Trophoblast cell (in vitro differentiated cells and primary cell): ENCODE data around the gene BTN3A1.
"Not testable (repeated sequence)": the region's sequence is repeated elsewhere in the genome, so short reads cannot be mapped to it uniquely, and the experiment has no call there.

Experiments
- DNase-seq, 2 donors: peaks; one replicate each; pipeline ENCODE4 v3.0.0-alpha.2; 2016
- H2AFZ ChIP-seq: 2 replicates; pipeline ENCODE4 v1.6.1; 2013; ENCODE audit warnings: low read length, moderate library complexity, mild to moderate bottlenecking; ENCODE audit not compliant: insufficient read depth, poor library complexity
- H2AK5ac ChIP-seq: 2 replicates; pipeline ENCODE4 v1.6.1; 2013; ENCODE audit warnings: mild to moderate bottlenecking, low read length
- H2BK120ac ChIP-seq: 2 replicates; pipeline ENCODE4 v1.6.1; 2013; ENCODE audit warnings: low read length, mild to moderate bottlenecking, moderate library complexity; ENCODE audit not compliant: insufficient read depth, poor library complexity
- H2BK12ac ChIP-seq: 2 replicates; pipeline ENCODE4 v1.6.1; 2013; ENCODE audit warnings: mild to moderate bottlenecking, low read length, moderate library complexity
- H2BK5ac ChIP-seq: 2 replicates; pipeline ENCODE4 v1.6.1; 2013; ENCODE audit warnings: low read length, low read depth, moderate library complexity, mild to moderate bottlenecking; ENCODE audit not compliant: poor library complexity
- H3K14ac ChIP-seq: 2 replicates; pipeline ENCODE4 v1.6.1; 2013; ENCODE audit warnings: mild to moderate bottlenecking, low read length
- H3K18ac ChIP-seq: 2 replicates; pipeline ENCODE4 v1.6.1; 2013; ENCODE audit warnings: mild to moderate bottlenecking, low read length
- H3K23ac ChIP-seq: 2 replicates; pipeline ENCODE4 v1.6.1; 2013; ENCODE audit warnings: low read length
- H3K27ac ChIP-seq: 2 replicates; pipeline ENCODE4 v1.5.1; 2013; ENCODE audit warnings: low read depth, mild to moderate bottlenecking, inconsistent platforms, low read length, moderate library complexity
- H3K27me3 ChIP-seq: 2 replicates; pipeline ENCODE4 v1.6.1; 2013; ENCODE audit warnings: inconsistent platforms, mild to moderate bottlenecking, low read length, moderate library complexity; ENCODE audit not compliant: insufficient read depth
- H3K36me3 ChIP-seq, 2 experiments: 1 replicate in 1 of 2; 2 replicates in 1 of 2; pipeline ENCODE4 v1.6.1; 2013; ENCODE audit warnings: low read length in 2 of 2, mild to moderate bottlenecking in 2 of 2, moderate library complexity in 1 of 2; ENCODE audit not compliant: insufficient read depth in 2 of 2, control insufficient read depth in 1 of 2
- H3K4ac ChIP-seq: 2 replicates; pipeline ENCODE4 v1.6.1; 2013; ENCODE audit warnings: low read depth, mild to moderate bottlenecking, low read length, moderate library complexity
- H3K4me1 ChIP-seq, 2 experiments: 1 replicate in 1 of 2; 2 replicates in 1 of 2; pipeline ENCODE4 v1.6.1; 2013; ENCODE audit warnings: low read length in 2 of 2, mild to moderate bottlenecking in 2 of 2, moderate library complexity in 1 of 2; ENCODE audit not compliant: insufficient read depth in 2 of 2, control insufficient read depth in 1 of 2
- H3K4me2 ChIP-seq: 2 replicates; pipeline ENCODE4 v1.6.1; 2013; ENCODE audit warnings: inconsistent platforms, mild to moderate bottlenecking, low read length, moderate library complexity
- H3K4me3 ChIP-seq: 2 replicates; pipeline ENCODE4 v1.5.1; 2013; ENCODE audit warnings: mild to moderate bottlenecking, low read depth, low read length, inconsistent platforms
- H3K79me1 ChIP-seq: one replicate; pipeline ENCODE4 v1.6.1; 2013; ENCODE audit warnings: low read length
- H3K79me2 ChIP-seq: 2 replicates; pipeline ENCODE4 v1.6.1; 2013; ENCODE audit warnings: low read length, mild to moderate bottlenecking; ENCODE audit not compliant: control insufficient read depth, insufficient read depth, poor library complexity
- H3K9ac ChIP-seq: 2 replicates; pipeline ENCODE4 v1.6.1; 2013; ENCODE audit warnings: mild to moderate bottlenecking, low read length
- H3K9me3 ChIP-seq: 2 replicates; pipeline ENCODE4 v1.6.1; 2013; ENCODE audit warnings: low read depth, mild to moderate bottlenecking, control low read depth, inconsistent platforms, low read length; ENCODE audit not compliant: insufficient read depth
- H4K12ac ChIP-seq: 2 replicates; pipeline ENCODE4 v1.6.1; 2013; ENCODE audit warnings: low read depth, mild to moderate bottlenecking, low read length, moderate library complexity
- H4K8ac ChIP-seq: 2 replicates; pipeline ENCODE4 v1.6.1; 2013; ENCODE audit warnings: low read depth, mild to moderate bottlenecking, low read length, moderate library complexity
- H4K91ac ChIP-seq: one replicate; pipeline ENCODE4 v1.6.1; 2013; ENCODE audit warnings: low read depth, mild to moderate bottlenecking, low read length, moderate library complexity
- WGBS: extraction: QIAGEN DNeasy Blood & Tissue Kit; methylation state at CpG from one replicate; pipeline ENCODE4 v1.1.7; 2013; ENCODE audit warnings: missing lambda C conversion rate; ENCODE audit not compliant: insufficient read length, insufficient coverage; ENCODE audit errors: extremely low coverage; 5-methylcytosine and 5-hydroxymethylcytosine counted together

The BTN3A1 gene

DNA sequence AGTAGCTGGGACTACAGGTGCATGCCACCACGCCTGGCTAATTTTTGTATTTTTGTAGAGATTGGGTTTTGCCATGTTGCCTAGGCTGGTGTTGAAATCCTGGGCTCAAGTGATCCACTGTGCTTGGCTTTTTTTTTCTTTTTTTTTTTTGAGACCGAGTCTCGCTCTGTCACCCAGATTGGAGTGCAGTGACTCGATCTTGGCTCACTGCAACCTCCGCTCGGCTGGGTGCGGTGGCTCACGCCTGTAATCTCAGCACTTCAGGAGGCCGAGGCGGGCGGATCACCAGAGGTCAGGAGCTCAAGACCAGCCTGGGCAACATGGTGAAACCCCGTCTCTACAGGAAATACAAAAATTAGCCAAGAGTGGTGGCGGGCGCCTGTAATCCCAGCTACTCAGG, 44.5 kb upstream of the BTN3A1 start:
- H3K27ac ChIP-seq, H2BK120ac ChIP-seq, H4K12ac ChIP-seq, H2BK5ac ChIP-seq, H3K4me3 ChIP-seq, H4K8ac ChIP-seq, H4K91ac ChIP-seq, H3K4me2 ChIP-seq, H3K9ac ChIP-seq, H3K4ac ChIP-seq, H3K36me3 ChIP-seq, H3K27me3 ChIP-seq, H3K23ac ChIP-seq, H3K4me1 ChIP-seq, H3K18ac ChIP-seq, H3K79me2 ChIP-seq, H2AFZ ChIP-seq, H2BK12ac ChIP-seq, H3K79me1 ChIP-seq, DNase-seq, H3K9me3 ChIP-seq, H2AK5ac ChIP-seq, H3K14ac ChIP-seq: not testable (repeated sequence)
- WGBS, result no CpG with 5 or more reads among the region's 14 CpGs

DNA sequence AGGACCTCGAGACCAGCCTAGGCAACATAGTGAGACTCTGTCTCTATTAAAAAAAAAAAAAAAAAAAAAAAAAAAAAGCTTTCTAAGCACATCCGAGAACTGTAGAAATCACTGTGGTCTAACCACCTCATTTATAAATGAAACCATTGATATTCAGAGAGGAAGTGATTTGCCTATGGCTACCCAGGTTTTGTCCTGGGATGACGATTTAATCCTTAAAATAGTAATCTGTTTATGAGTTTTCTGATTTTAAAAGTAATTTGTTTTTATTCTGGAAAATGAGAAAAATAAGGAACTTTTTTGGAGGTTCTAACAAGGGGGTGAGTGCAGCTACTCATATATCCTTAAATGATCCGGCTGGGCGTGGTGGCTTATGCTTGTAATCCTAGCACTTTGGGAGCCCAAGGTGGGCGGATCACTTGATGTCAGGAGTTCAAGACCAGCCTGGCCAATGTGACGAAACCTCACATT, 43.5 kb upstream of the BTN3A1 start:
- Histone ChIP-seq H3K4me2 (no peak overlapping the region), H4K12ac (no peak overlapping the region), H3K9me3 (no peaks in the 10 kb centered on the region), H2BK5ac (no peak overlapping the region), H3K4me3 (no peak overlapping the region), H3K79me2 (no peaks in the 10 kb centered on the region), H3K36me3 (no peaks in the 10 kb centered on the region), H2BK12ac (no peak overlapping the region), H3K14ac (no peak overlapping the region), H3K4ac (no peak overlapping the region), H3K27ac (no peak overlapping the region), H4K8ac (no peak overlapping the region), H2BK120ac (no peak overlapping the region), H2AK5ac (no peak overlapping the region), H4K91ac (no peak overlapping the region), H3K9ac (no peak overlapping the region), H3K18ac (no peak overlapping the region), H3K4me1 (no peaks in the 10 kb centered on the region), H3K23ac (no peak overlapping the region), H3K79me1 (no peaks in the 10 kb centered on the region), H2AFZ (no peak overlapping the region), H3K27me3 (no peaks in the 10 kb centered on the region)
- no peak for DNase-seq
- no CpG with 5 or more reads among the region's 7 CpGs for WGBS

GRCh38 chr6:26359765-26360164, 42.3 kb upstream of the BTN3A1 start:
- Histone ChIP-seq H3K4me1 (no peaks in the 10 kb centered on the region), H3K4ac (no peak overlapping the region), H4K8ac (no peak overlapping the region), H3K9me3 (no peaks in the 10 kb centered on the region), H4K12ac (no peak overlapping the region), H3K18ac (no peak overlapping the region), H2BK120ac (no peak overlapping the region), H2AFZ (no peak overlapping the region), H3K36me3 (no peaks in the 10 kb centered on the region), H3K79me2 (no peaks in the 10 kb centered on the region), H3K4me2 (no peak overlapping the region), H3K79me1 (no peaks in the 10 kb centered on the region), H3K23ac (no peak overlapping the region), H3K27ac (no peak overlapping the region), H2BK12ac (no peak overlapping the region), H3K4me3 (no peak overlapping the region), H2BK5ac (no peak overlapping the region), H4K91ac (no peak overlapping the region), H3K14ac (no peak overlapping the region), H3K9ac (no peak overlapping the region), H3K27me3 (no peaks in the 10 kb centered on the region), H2AK5ac (no peak overlapping the region)
- no CpG with 5 or more reads among the region's 5 CpGs for WGBS
- no peak for DNase-seq

DNA sequence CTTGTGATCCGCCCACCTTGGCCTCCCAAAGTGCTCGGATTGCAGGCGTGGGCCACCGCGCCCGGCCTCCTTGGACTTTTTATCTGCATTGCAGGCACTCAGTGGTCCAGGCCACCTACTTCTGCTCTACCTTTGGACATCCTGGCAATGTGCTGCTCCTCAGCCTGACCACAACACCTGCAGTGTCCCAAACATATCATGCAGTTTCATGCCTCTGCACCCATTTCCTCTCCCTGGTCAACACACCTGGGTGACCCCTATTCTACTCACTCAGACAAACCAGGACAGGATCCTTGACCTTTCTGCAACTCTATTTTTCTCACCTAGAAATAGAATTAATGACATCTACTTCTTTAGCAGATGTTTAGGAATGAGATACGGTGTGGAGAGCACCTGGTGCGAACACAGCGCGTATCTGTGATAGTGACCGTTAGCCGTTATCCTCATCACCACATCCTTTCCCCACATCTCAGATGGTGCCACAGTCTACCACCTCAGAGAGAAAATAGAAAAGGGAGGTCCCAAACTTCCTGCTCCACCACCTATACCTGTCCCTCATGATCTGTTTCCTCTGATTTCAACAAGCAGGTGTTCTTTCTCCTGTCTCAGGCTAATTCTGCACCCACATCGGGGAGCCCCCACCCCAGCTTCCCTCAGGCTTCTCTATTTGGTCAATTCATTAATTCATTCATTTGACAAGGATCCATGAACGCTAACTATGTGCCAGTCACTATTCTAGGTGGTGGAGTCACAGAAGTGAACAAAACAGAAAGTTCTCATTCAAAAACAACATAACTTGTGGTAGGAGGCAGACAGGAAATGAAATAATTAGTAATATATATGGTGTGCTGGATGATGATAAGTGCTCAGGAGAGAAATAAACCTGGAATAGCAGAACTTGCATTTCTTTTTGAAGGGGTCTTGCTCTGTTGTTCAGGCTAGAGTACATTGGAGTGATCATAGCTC, 41.3 kb upstream of the BTN3A1 start:
- Histone ChIP-seq H2BK12ac (no peak overlapping the region), H3K27ac (no peak overlapping the region), H3K9ac (no peak overlapping the region), H3K14ac (no peak overlapping the region), H3K27me3 (no peaks in the 10 kb centered on the region), H3K79me1 (no peaks in the 10 kb centered on the region), H3K4ac (no peak overlapping the region), H4K12ac (no peak overlapping the region), H3K4me1 (no peaks in the 10 kb centered on the region), H2BK120ac (no peak overlapping the region), H3K4me3 (no peak overlapping the region), H3K9me3 (no peaks in the 10 kb centered on the region), H3K4me2 (no peak overlapping the region), H3K36me3 (no peaks in the 10 kb centered on the region), H2AFZ (no peak overlapping the region), H2BK5ac (no peak overlapping the region), H3K18ac (no peak overlapping the region), H4K91ac (no peak overlapping the region), H3K79me2 (no peaks in the 10 kb centered on the region), H2AK5ac (no peak overlapping the region), H3K23ac (no peak overlapping the region), H4K8ac (no peak overlapping the region)
- no peak for DNase-seq
- no CpG with 5 or more reads among the region's 14 CpGs for WGBS
